ENCODE measurements around the gene TM4SF4.

The TM4SF4 gene

GRCh38 chr3:149455989-149456388 lies 18.5 kb upstream of the TM4SF4 start:
- DNase-seq = no peak

GRCh38 chr3:149459491-149460059 lies 14.9 kb upstream of the TM4SF4 start:
- DNase-seq = no peak

GRCh38 chr3:149460117-149460516 lies 14.4 kb upstream of the TM4SF4 start:
- DNase-seq = no peak

GRCh38 chr3:149462051-149462450 lies 12.4 kb upstream of the TM4SF4 start:
- DNase-seq = no peak

- DNase-seq = no peak
Observed at GRCh38 chr3:149462581-149463011, 11.9 kb upstream of the TM4SF4 start.

- no peak for DNase-seq
Observed at GRCh38 chr3:149463921-149464320, 10.6 kb upstream of the TM4SF4 start.

GRCh38 chr3:149464542-149465328 lies 9.8 kb upstream of the TM4SF4 start:
- DNase-seq = no peak

- DNase-seq = no peak
Observed at GRCh38 chr3:149465351-149465883, 9.1 kb upstream of the TM4SF4 start.

- no peak for DNase-seq
Observed at GRCh38 chr3:149466192-149466591, 8.3 kb upstream of the TM4SF4 start.

- DNase-seq = no peak
Observed at GRCh38 chr3:149468504-149469212, 5.8 kb upstream of the TM4SF4 start.

- no peak for DNase-seq
Observed at GRCh38 chr3:149470381-149470780, 4.1 kb upstream of the TM4SF4 start.

- DNase-seq = no peak
Observed at GRCh38 chr3:149472030-149472797, 2.3 kb upstream of the TM4SF4 start.

- peak; percentile 62 for DNase-seq
Observed at GRCh38 chr3:149473357-149474249, 894 bp upstream of the TM4SF4 start.

GRCh38 chr3:149475451-149476060 lies 1.1 kb downstream of the TM4SF4 start:
- no peak for DNase-seq

GRCh38 chr3:149476225-149476624 lies 1.7 kb downstream of the TM4SF4 start:
- DNase-seq = peak; percentile 43

- DNase-seq = no peak
Observed at GRCh38 chr3:149479621-149480325, 5.3 kb downstream of the TM4SF4 start.

GRCh38 chr3:149480326-149481017 lies 6.0 kb downstream of the TM4SF4 start:
- DNase-seq = peak; percentile 80

GRCh38 chr3:149481056-149481455 lies 6.6 kb downstream of the TM4SF4 start:
- DNase-seq = no peak

- no peak for DNase-seq
Observed at GRCh38 chr3:149481491-149481890, 7.0 kb downstream of the TM4SF4 start.

GRCh38 chr3:149486726-149487125 lies 12.2 kb downstream of the TM4SF4 start:
- DNase-seq = no peak
